HG03354 (cell line): ENCODE results near the gene GLCE.

Experiments
- ATAC-seq: cut with Tn5 transposase; IDR thresholded peaks from one replicate; pipeline ENCODE4 v1.9.1; 2021; ENCODE audit warnings: mild to moderate bottlenecking; ENCODE audit not compliant: unreplicated experiment, poor library complexity, severe bottlenecking

The GLCE gene

GRCh38 chr15:69307939-69308338 lies 147.5 kb downstream of the GLCE start:
- ATAC-seq = no peak

DNA sequence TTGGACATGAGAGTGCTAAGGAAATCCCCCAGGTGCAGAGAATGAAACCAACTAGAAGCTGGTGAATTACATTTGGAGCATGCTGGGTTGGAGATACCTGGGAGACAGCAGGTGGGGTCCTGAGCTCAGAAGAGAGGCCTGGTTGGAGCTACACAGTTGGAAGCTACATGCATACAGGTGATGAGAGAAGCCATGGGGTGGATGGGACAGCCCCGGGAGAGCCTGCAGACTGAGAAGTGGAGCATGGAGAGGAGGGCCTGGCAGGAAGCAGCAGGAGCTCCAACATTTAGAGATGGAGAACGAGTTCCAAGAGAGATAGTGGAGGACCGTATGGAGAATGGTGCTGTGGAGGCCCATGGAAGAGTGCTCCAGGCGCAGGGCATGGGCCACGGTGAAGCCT lies 148.5 kb downstream of the GLCE start:
- no peak for ATAC-seq

GRCh38 chr15:69311319-69311721 lies 150.9 kb downstream of the GLCE start:
- ATAC-seq = no peak

- ATAC-seq = no peak
Measured at GRCh38 chr15:69313432-69314000, 153.1 kb downstream of the GLCE start.

- no peak for ATAC-seq
Measured at GRCh38 chr15:69314131-69314530, 153.7 kb downstream of the GLCE start.

DNA sequence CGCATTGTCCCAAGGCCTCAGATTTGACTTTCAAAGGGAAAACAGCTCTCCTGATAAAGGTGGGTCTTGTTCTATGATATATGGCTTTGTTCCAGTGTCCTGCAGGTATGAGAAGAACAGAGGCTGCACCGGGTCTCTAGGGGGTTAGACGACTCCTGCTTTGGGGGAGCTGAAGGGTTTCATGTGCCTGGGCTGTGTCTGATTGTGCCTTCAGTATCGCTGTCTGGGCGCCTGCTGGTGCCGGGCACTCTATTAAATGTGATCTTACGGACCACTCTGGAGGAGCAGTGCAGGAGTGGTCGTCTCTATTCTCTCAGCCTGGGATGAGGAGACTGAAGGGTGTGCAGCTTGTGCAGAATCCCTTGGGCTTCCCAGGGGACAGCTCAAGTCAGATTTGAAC lies 154.3 kb downstream of the GLCE start:
- no peak for ATAC-seq

DNA sequence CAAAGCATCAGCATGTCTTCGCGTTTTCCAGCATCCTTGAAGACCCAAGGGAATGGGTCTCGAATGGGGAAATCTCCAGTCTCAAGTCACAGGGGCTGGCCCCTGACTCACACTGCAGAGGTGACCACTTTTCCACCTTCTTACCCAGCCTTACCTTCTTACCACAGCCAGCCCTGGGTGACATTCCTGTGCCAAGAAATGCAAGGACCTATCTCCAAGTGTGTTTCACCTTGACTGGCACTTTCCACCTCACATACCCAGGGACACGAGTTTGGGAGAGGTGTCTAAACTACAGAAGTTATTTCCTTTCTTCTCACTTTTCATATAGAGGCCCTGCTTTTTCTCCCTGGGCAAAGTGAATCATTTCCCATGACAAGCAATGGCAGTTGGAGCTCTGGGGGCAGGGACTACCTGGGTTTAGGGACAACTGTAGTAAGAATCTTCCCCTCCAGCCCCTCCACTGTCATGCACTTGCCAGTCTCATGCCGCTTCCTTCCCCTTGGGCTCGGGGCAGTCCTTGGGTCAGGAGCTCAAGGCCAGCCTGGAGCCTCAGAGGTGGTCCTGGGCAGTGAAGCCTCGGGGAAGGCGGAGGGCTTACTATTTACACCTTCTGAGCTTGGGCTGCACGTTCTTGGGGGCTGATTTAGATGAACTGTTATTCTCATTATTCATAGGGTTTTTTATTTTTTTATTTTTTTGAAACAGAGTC lies 155.1 kb downstream of the GLCE start:
- ATAC-seq = no peak

GRCh38 chr15:69316291-69316690 lies 155.9 kb downstream of the GLCE start:
- no peak for ATAC-seq

GRCh38 chr15:69317392-69317841 lies 157.0 kb downstream of the GLCE start:
- no peak for ATAC-seq

DNA sequence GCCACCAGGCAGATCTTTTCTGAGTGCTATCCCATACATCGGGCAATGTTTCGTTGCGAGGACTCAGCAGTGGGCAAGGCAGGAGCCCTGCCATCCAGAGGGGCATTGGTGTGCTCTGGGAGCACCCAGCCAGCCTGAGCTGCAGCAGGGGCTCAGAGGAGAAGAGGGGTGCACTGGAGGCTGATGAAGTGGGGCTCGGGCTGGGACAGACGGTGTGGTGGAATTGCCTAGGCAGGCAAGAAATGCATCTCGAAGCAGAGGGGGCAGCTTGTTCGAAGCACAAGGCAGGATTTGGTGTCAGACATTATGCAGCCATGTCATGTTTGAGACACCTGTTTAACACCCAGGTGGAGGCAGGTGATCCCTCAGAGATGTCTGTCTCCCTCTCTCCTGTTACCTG lies 157.6 kb downstream of the GLCE start:
- ATAC-seq = no peak

DNA sequence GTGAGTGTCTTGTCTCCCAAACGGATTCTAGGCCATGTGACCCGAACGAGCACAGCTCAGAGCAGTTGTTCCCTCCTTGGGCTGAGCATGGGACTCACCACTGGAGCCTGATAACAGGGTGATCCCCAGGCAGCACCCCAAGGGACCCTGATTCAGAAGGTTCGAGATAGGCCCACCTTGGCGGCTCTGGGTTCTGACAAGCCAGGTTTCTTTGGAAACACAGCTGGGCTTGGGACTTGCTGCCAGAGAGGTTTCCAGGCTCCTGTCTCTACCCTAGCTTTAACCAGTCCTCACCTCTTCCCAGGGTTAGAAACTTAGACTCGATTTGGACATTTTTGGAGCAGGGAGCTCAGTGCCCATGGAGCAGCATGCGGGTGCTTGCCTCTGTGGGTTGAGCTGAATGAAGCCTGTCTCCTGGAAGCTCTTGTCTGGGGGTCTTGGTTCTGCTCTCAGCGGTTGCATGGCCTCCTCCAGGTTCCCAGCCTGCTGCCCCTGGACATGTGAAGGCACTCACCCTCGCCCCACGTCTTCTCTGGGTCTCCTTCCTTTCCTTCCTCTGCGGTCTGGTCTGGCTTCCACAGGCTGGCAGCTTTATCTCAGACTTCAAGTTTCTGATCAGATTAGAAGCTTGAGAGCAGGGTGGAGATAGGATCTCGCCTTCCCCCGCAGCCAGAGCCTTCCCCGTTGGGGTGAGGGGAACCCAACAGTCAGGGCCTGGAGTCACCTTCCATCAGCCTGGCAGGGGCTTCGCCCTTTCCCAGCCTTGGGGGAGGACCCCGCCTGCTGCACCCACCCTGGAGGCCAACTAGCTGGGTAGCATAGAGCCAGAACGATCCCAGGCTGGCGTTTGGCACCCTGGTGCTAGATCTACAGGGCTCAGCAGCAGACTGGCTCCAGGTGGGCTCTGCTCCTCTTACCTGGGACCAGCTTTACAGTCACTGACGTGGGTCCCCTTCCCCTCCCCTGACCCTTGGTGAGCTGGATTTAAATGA lies 159.2 kb downstream of the GLCE start:
- ATAC-seq = no peak

GRCh38 chr15:69320977-69321554 lies 160.6 kb downstream of the GLCE start:
- ATAC-seq = no peak
